HEK293T (cell line): Measurements from ENCODE around the gene DAP.
"Not testable (repeated sequence)": the region's sequence is repeated elsewhere in the genome, so short reads cannot be mapped to it uniquely, and the experiment has no call there.

ENCODE experiments used
- CTCF ChIA-PET: fragments of 350-600 bp; formaldehyde crosslinking; extraction: SDS; loops from one replicate; lab custom pipeline; 2021; ENCODE audit warnings: antibody characterized with exemption, inconsistent platforms; lab: Yijun Ruan, JAX
- POLR2A ChIA-PET: fragments of 350-600 bp; formaldehyde crosslinking; extraction: SDS; loops from one replicate; lab custom pipeline; 2020; ENCODE audit warnings: antibody characterized with exemption, inconsistent platforms; lab: Yijun Ruan, JAX
- DNase-seq: peaks from one replicate; pipeline ENCODE4 v3.0.0; 2012; ENCODE audit warnings: mixed read lengths; ENCODE audit errors: extremely low spot score
- ARNT ChIP-seq: fragments of 450-650 bp; IDR thresholded peaks from 2 replicates; pipeline ENCODE4 v1.6.1; 2017; ENCODE audit warnings: mild to moderate bottlenecking
- BHLHE40 ChIP-seq: fragments of 450-650 bp; IDR thresholded peaks from 2 replicates; pipeline ENCODE4 v1.6.1; 2016; ENCODE audit warnings: mild to moderate bottlenecking, moderate library complexity, borderline replicate concordance
- CTBP1 ChIP-seq: fragments of 450-650 bp; IDR thresholded peaks from 2 replicates; pipeline ENCODE4 v1.6.1; 2016; ENCODE audit warnings: borderline replicate concordance
- ELF4 ChIP-seq: fragments of 450-650 bp; IDR thresholded peaks from 2 replicates; pipeline ENCODE4 v1.6.1; 2017; ENCODE audit warnings: antibody characterized with exemption
- FOXA1 ChIP-seq: fragments of 450-650 bp; IDR thresholded peaks from 2 replicates; pipeline ENCODE4 v1.6.1; 2016; ENCODE audit warnings: mild to moderate bottlenecking
- FOXK2 ChIP-seq: fragments of 450-650 bp; IDR thresholded peaks from 2 replicates; pipeline ENCODE4 v1.6.1; 2016; ENCODE audit warnings: mild to moderate bottlenecking
- FOXM1 ChIP-seq: fragments of 450-650 bp; IDR thresholded peaks from 2 replicates; pipeline ENCODE4 v1.6.1; 2017; ENCODE audit warnings: mild to moderate bottlenecking, borderline replicate concordance
- HDGF ChIP-seq: fragments of 450-650 bp; IDR thresholded peaks from 2 replicates; pipeline ENCODE4 v1.6.1; 2017; ENCODE audit warnings: antibody characterized with exemption, borderline replicate concordance
- L3MBTL2 ChIP-seq: fragments of 450-650 bp; conservative IDR thresholded peaks from 2 replicates; pipeline ENCODE4 v1.6.1; 2016; ENCODE audit warnings: mild to moderate bottlenecking
- LEF1 ChIP-seq: fragments of 450-650 bp; IDR thresholded peaks from 2 replicates; pipeline ENCODE4 v1.6.1; 2017; ENCODE audit warnings: mild to moderate bottlenecking, borderline replicate concordance
- NFRKB ChIP-seq: fragments of 450-650 bp; IDR thresholded peaks from 2 replicates; pipeline ENCODE4 v1.6.1; 2016; ENCODE audit warnings: mild to moderate bottlenecking, moderate library complexity
- PKNOX1 ChIP-seq: fragments of 450-650 bp; IDR thresholded peaks from 2 replicates; pipeline ENCODE4 v1.6.1; 2016
- SP1 ChIP-seq: fragments of 450-650 bp; IDR thresholded peaks from 2 replicates; pipeline ENCODE4 v1.6.1; 2017
- SUZ12 ChIP-seq: fragments of 450-650 bp; IDR thresholded peaks from 2 replicates; pipeline ENCODE4 v1.6.1; 2016; ENCODE audit warnings: mild to moderate bottlenecking
- TARDBP ChIP-seq: fragments of 450-650 bp; IDR thresholded peaks from 2 replicates; pipeline ENCODE4 v1.6.1; 2016
- ZNF384 ChIP-seq: fragments of 450-650 bp; IDR thresholded peaks from 2 replicates; pipeline ENCODE4 v1.6.1; 2016

The DAP gene

GRCh38 chr5:10632110-10632761 is 128.8 kb downstream of the DAP start:
- POLR2A ChIA-PET = no interaction called here

GRCh38 chr5:10631316-10631996 is 129.6 kb downstream of the DAP start:
- TF ChIP-seq SUZ12 = no peak
- no peak for TF ChIP-seq BHLHE40
- no peak for TF ChIP-seq ZNF384
- TF ChIP-seq LEF1 = no peak
- ChIA-PET POLR2A (no interaction called here), CTCF (no interaction called here)
- DNase-seq = no peak

More at GRCh38 chr5:10632110-10632761, 128.8 kb downstream of the DAP start:
- CTCF ChIA-PET = no interaction called here
- TF ChIP-seq CTBP1 = no peak
- DNase-seq = no peak

GRCh38 chr5:10630744-10631143 is 130.3 kb downstream of the DAP start:
- DNase-seq, CTCF ChIA-PET, POLR2A ChIA-PET: not testable (repeated sequence)

GRCh38 chr5:10630126-10630525 is 130.9 kb downstream of the DAP start:
- DNase-seq = no peak
- TF ChIP-seq FOXA1 = no peak
- TF ChIP-seq CTBP1 = no peak
- no peak for TF ChIP-seq PKNOX1
- no peak for TF ChIP-seq SP1
- no peak for TF ChIP-seq ARNT
- no peak for TF ChIP-seq ZNF384
- no peak for TF ChIP-seq HDGF
- no peak for TF ChIP-seq SUZ12
- no peak for TF ChIP-seq L3MBTL2
- no peak for TF ChIP-seq FOXM1
- no peak for TF ChIP-seq LEF1
- TF ChIP-seq NFRKB = no peak
- ChIA-PET POLR2A (no interaction called here), CTCF (no interaction called here)

- no peak for DNase-seq
- CTCF ChIA-PET = interaction anchor here (2.3 kb wide), 1 partner anchor 84 kb away, joined by 7 read pairs; no protein-coding TSS in a partner anchor
- POLR2A ChIA-PET = interaction anchor here (0.7 kb wide), 1 partner anchor 187 kb away, joined by 3 read pairs; no protein-coding TSS in a partner anchor
- TF ChIP-seq HDGF (no peak), FOXA1 (no peak), ARNT (no peak), CTBP1 (no peak), ELF4 (no peak), LEF1 (no peak), SP1 (no peak), FOXM1 (no peak), TARDBP (no peak), FOXK2 (no peak), ZNF384 (no peak), SUZ12 (no peak)
Measured at GRCh38 chr5:10629682-10630081, 131.4 kb downstream of the DAP start.
